ENCODE measurements around the gene AGBL1. TPM values are rescaled to one million over a fixed set of nuclear protein-coding genes. Genes with fewer than 3 reads are reported as not detected.

The AGBL1 gene
- polyA plus RNA-seq, 2 of the 4 experiments (the other 2 are of a cell fraction): not detected

DNA sequence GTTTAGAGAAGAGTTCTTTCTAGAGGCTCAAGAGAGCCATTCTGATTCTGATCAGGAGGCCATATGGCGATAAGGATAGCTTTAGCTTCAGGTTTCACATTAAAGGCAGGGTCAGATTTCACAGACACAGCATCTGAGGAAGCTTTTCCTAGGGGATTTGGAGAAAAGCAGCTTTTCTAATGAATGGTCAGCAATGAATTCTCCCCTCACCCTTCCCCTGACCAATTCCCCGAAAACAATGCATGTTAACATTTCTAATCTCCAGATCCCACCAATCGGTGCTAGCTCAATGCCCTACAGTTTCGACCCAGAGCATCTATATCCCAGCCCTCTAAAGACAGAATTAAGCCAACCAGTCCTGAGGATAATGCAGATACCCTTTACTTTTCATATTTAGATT lies 9.8 kb downstream of the AGBL1 start (continued):
- TF ChIP-seq KDM5A (IDR thresholded peaks at IDR 0.05): no peak
- TF ChIP-seq, protein P1, sequence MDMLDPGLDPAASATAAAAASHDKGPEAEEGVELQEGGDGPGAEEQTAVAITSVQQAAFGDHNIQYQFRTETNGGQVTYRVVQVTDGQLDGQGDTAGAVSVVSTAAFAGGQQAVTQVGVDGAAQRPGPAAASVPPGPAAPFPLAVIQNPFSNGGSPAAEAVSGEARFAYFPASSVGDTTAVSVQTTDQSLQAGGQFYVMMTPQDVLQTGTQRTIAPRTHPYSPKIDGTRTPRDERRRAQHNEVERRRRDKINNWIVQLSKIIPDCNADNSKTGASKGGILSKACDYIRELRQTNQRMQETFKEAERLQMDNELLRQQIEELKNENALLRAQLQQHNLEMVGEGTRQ (IDR thresholded peaks at IDR 0.05): no peak

DNA sequence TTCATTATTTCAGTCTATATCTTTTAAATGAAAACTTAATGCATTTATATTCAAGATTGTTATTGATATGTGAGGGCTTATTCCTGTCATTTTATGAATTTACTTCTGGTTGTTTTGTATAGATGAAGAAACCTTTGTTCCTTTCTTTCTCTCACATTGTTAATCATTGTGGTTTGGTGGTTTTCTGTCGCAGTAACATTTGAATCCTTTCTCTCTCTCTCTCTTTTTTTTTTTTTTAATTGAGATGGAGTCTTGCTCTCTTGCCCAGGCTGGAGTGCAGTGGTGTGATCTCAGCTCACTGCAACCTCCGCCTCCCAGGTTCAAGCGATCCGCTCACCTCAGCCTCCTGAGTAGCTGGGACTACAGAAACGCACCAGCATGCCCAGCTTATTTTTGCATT lies 22.1 kb downstream of the AGBL1 start:
- DNase-seq (ENCODE audit: low read depth in 1 of 2, low spot score in 1 of 2): no peak
- 36% methylated on average over 5 of the region's 5 CpGs for WGBS (ENCODE audit: missing lambda C conversion rate)
- FAIRE-seq: no peak
- TF ChIP-seq, protein P1 (IDR thresholded peaks at IDR 0.05): no peak
- TF ChIP-seq, protein P2, sequence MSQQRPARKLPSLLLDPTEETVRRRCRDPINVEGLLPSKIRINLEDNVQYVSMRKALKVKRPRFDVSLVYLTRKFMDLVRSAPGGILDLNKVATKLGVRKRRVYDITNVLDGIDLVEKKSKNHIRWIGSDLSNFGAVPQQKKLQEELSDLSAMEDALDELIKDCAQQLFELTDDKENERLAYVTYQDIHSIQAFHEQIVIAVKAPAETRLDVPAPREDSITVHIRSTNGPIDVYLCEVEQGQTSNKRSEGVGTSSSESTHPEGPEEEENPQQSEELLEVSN (IDR thresholded peaks at IDR 0.05; ENCODE audit: borderline replicate concordance, low read depth): no peak
- Histone ChIP-seq H3K4me2 (no peak overlapping the region), H3K4me1 (no peaks in the 10 kb centered on the region), H3K27ac (no peak overlapping the region), H3K4me3 (no peak overlapping the region), H3K9me3 (no peaks in the 10 kb centered on the region)
- POLR2A ChIA-PET: no interaction called here
- CTCF ChIA-PET: no interaction called here
- ATAC-seq: no peak

DNA sequence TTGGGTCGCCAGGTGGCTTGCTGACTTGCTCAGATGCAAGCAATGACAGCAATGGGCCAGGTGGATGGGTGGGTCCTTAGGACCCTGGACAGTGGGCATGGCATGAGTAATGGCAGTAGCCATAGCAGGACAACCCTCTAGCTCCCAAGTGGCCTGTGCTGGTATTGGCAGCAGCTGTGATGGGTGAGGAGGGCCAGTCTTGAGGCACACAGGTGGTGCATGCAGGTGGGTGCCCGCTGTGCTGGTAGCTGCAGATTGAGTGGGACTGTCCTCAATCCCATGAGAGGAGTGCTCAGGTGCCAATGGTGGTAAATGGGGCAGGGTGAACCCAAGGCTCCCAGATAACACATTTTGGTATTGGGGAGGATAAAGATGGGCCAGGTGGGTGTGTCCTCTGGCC lies 24.2 kb downstream of the AGBL1 start:
- no peak overlapping the region for H3K4me3 ChIP-seq
- TF ChIP-seq CBX2 (IDR thresholded peaks at IDR 0.05; ENCODE audit: borderline replicate concordance, low read depth) (no peak), JUNB (IDR thresholded peaks at IDR 0.05) (no peak), EHMT2 (IDR thresholded peaks at IDR 0.05; ENCODE audit: low read depth) (no peak), HEYL (CRISPR knock-in tag; IDR thresholded peaks at IDR 0.05) (no peak), SMC3 (IDR thresholded peaks at IDR 0.05) (no peak), NPAS2 (CRISPR knock-in tag; IDR thresholded peaks at IDR 0.05; ENCODE audit: borderline replicate concordance) (no peak), ZFP36 (IDR thresholded peaks at IDR 0.05; ENCODE audit: borderline replicate concordance, partially characterized antibody) (no peak), HOXB13 (CRISPR knock-in tag; IDR thresholded peaks at IDR 0.05; ENCODE audit: low read depth) (no peak), CEBPB (IDR thresholded peaks at IDR 0.05) (no peak), EP300 (IDR thresholded peaks at IDR 0.05) (no peak), POLR2AphosphoS2 (conservative IDR thresholded peaks at IDR 0.05; ENCODE audit: low read length) (no peak), HOXA7 (CRISPR knock-in tag; IDR thresholded peaks at IDR 0.05) (no peak), FOSL2 (IDR thresholded peaks at IDR 0.05) (no peak), FOSL2 (CRISPR knock-in tag; IDR thresholded peaks at IDR 0.05) (no peak), FOSB (CRISPR knock-in tag; IDR thresholded peaks at IDR 0.05) (no peak)
- TF ChIP-seq, protein P3, sequence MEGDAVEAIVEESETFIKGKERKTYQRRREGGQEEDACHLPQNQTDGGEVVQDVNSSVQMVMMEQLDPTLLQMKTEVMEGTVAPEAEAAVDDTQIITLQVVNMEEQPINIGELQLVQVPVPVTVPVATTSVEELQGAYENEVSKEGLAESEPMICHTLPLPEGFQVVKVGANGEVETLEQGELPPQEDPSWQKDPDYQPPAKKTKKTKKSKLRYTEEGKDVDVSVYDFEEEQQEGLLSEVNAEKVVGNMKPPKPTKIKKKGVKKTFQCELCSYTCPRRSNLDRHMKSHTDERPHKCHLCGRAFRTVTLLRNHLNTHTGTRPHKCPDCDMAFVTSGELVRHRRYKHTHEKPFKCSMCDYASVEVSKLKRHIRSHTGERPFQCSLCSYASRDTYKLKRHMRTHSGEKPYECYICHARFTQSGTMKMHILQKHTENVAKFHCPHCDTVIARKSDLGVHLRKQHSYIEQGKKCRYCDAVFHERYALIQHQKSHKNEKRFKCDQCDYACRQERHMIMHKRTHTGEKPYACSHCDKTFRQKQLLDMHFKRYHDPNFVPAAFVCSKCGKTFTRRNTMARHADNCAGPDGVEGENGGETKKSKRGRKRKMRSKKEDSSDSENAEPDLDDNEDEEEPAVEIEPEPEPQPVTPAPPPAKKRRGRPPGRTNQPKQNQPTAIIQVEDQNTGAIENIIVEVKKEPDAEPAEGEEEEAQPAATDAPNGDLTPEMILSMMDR (IDR thresholded peaks at IDR 0.05): no peak
- TF ChIP-seq, protein P4, sequence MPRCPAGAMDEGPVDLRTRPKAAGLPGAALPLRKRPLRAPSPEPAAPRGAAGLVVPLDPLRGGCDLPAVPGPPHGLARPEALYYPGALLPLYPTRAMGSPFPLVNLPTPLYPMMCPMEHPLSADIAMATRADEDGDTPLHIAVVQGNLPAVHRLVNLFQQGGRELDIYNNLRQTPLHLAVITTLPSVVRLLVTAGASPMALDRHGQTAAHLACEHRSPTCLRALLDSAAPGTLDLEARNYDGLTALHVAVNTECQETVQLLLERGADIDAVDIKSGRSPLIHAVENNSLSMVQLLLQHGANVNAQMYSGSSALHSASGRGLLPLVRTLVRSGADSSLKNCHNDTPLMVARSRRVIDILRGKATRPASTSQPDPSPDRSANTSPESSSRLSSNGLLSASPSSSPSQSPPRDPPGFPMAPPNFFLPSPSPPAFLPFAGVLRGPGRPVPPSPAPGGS (IDR thresholded peaks at IDR 0.05): no peak
- TF ChIP-seq, protein P2 (IDR thresholded peaks at IDR 0.05; ENCODE audit: borderline replicate concordance, low read depth): no peak
- TF ChIP-seq, protein P5, sequence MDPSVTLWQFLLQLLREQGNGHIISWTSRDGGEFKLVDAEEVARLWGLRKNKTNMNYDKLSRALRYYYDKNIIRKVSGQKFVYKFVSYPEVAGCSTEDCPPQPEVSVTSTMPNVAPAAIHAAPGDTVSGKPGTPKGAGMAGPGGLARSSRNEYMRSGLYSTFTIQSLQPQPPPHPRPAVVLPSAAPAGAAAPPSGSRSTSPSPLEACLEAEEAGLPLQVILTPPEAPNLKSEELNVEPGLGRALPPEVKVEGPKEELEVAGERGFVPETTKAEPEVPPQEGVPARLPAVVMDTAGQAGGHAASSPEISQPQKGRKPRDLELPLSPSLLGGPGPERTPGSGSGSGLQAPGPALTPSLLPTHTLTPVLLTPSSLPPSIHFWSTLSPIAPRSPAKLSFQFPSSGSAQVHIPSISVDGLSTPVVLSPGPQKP (IDR thresholded peaks at IDR 0.05; ENCODE audit: low read depth, low read length): no peak
- no peak overlapping the region for H3K4me2 ChIP-seq
- DNase-seq (ENCODE audit: low read depth in 1 of 2, low spot score in 1 of 2): no peak
- 4% methylated on average over 2 of the region's 2 CpGs for WGBS (ENCODE audit: missing lambda C conversion rate)
- no peaks in the 10 kb centered on the region for H3K4me1 ChIP-seq
- H3K9me3 ChIP-seq: no peaks in the 10 kb centered on the region
- ChIA-PET CTCF (no interaction called here), POLR2A (no interaction called here)
- no peak for ATAC-seq
- no peak for FAIRE-seq
- H3K27ac ChIP-seq: no peak overlapping the region

Data from A549 (cell line).